HepG2 (cell line): Measurements from ENCODE around the gene TNPO3.

Experiments used
- KLF12 ChIP-seq: sonication (generic); formaldehyde crosslinking; IDR thresholded peaks from 2 replicates; pipeline ENCODE4 v1.4.0; 2020; ENCODE audit warnings: missing genetic modification reagents, borderline replicate concordance
- POLR2AphosphoS2 ChIP-seq: IDR thresholded peaks from 2 replicates; pipeline ENCODE4 v1.6.1; 2011; ENCODE audit warnings: low read depth, low read length, improper control_type of control experiment
- RXRA ChIP-seq: sonication (generic); formaldehyde crosslinking; IDR thresholded peaks from 2 replicates; pipeline ENCODE4 v1.5.1; 2020; ENCODE audit warnings: missing genetic modification reagents
- SIN3A ChIP-seq: IDR thresholded peaks from 2 replicates; pipeline ENCODE4 v1.6.1; 2011; ENCODE audit warnings: low read depth, mild to moderate bottlenecking, control low read depth, low read length, borderline replicate concordance
- TF ChIP-seq, protein P1 (sequence below): sonication (generic); formaldehyde crosslinking; IDR thresholded peaks from 2 replicates; pipeline ENCODE4 v1.4.0; 2020; ENCODE audit warnings: missing genetic modification reagents

DNA sequence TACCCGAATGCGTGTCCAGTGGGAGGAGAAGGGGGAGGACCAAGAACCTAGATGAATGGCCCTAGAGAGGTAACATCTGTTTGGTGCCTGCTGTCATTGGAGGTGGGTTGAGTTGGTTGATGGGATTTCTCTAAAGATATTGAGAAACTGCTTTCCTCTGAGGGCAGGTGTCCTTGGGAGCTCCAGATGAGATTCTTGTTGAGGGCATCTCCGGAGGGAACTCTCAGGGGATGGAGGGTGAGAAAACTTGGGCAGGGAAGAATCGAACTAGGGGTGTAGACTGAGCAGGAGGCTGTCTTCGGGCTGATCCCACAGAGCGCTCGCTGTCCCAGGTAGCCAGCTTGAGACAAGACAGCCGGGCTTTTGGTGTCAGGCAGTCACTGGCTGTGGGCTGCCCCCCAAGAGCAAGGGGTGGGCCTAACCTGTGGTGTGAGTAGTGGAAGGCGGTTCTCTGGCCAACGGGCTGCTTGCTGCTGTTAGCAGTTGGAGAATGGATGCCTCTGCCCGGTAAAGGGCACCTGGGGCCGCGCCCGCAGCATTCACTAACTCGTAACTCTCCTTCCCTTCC is 113.5 kb downstream of the TNPO3 start:
- TF ChIP-seq POLR2AphosphoS2 (no peak), RXRA (CRISPR knock-in tag) (no peak), KLF12 (CRISPR knock-in tag) (no peak), SIN3A (no peak)
- TF ChIP-seq, protein P1, sequence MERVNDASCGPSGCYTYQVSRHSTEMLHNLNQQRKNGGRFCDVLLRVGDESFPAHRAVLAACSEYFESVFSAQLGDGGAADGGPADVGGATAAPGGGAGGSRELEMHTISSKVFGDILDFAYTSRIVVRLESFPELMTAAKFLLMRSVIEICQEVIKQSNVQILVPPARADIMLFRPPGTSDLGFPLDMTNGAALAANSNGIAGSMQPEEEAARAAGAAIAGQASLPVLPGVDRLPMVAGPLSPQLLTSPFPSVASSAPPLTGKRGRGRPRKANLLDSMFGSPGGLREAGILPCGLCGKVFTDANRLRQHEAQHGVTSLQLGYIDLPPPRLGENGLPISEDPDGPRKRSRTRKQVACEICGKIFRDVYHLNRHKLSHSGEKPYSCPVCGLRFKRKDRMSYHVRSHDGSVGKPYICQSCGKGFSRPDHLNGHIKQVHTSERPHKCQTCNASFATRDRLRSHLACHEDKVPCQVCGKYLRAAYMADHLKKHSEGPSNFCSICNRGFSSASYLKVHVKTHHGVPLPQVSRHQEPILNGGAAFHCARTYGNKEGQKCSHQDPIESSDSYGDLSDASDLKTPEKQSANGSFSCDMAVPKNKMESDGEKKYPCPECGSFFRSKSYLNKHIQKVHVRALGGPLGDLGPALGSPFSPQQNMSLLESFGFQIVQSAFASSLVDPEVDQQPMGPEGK (CRISPR knock-in tag), result no peak
